G401 (cell line): ENCODE results near the gene BANP. TPM values are rescaled to one million over a fixed set of nuclear protein-coding genes. Genes with fewer than 3 reads are reported as not detected.
"Not testable (repeated sequence)": the region's sequence is repeated elsewhere in the genome, so short reads cannot be mapped to it uniquely, and the experiment has no call there.

Source experiments
- DNase-seq: peaks from one replicate; pipeline ENCODE4 v3.0.0-alpha.2; 2015; ENCODE audit warnings: low spot score
- in situ Hi-C: cut with HindIII; loops from 2 replicates; pipeline ENCODE4 v1.10.0; 2016; ENCODE audit warnings: low sequenced_read_pairs, mixed read lengths
- total RNA-seq: library from RNA; depleted of rRNA; stranded (reverse); fragments of >200 nt; shearing (Covaris generic); gene quantifications from 2 replicates; pipeline ENCODE4 v1.2.3, GENCODE V29; 2014

The BANP gene
- total RNA-seq, 1 experiment from 2014 or later: 28.4 TPM

GRCh38 chr16:87924811-87925670 is 26.2 kb upstream of the BANP start:
- DNase-seq: peak; percentile 93
- in situ Hi-C loops: no loop called here

GRCh38 chr16:87926246-87927194 is 24.7 kb upstream of the BANP start:
- DNase-seq: no peak
- in situ Hi-C loops: no loop called here

- no peak for DNase-seq
- in situ Hi-C loops: no loop called here
Measured at GRCh38 chr16:87927195-87927562, 24.1 kb upstream of the BANP start.

- no peak for DNase-seq
- in situ Hi-C loops: no loop called here
Measured at GRCh38 chr16:87929986-87930385, 21.2 kb upstream of the BANP start.

- no peak for DNase-seq
- in situ Hi-C loops: no loop called here
Measured at GRCh38 chr16:87930456-87930855, 20.8 kb upstream of the BANP start.

GRCh38 chr16:87931504-87931903 is 19.7 kb upstream of the BANP start:
- in situ Hi-C loops: no loop called here
- no peak for DNase-seq

GRCh38 chr16:87932475-87933139 is 18.6 kb upstream of the BANP start:
- in situ Hi-C loops, DNase-seq: not testable (repeated sequence)

- no peak for DNase-seq
- in situ Hi-C loops: no loop called here
Measured at GRCh38 chr16:87933140-87933495, 18.1 kb upstream of the BANP start.

GRCh38 chr16:87934752-87935425 is 16.3 kb upstream of the BANP start:
- in situ Hi-C loops: not testable (repeated sequence)

GRCh38 chr16:87936016-87936374 is 15.2 kb upstream of the BANP start:
- in situ Hi-C loops, DNase-seq: not testable (repeated sequence)

More at GRCh38 chr16:87934752-87935425, 16.3 kb upstream of the BANP start:
- not testable (repeated sequence) for DNase-seq

- in situ Hi-C loops: no loop called here
- DNase-seq: no peak
Measured at GRCh38 chr16:87936375-87937230, 14.6 kb upstream of the BANP start, which contains the start of gene CA5A. CA5A (minus strand) TSS chr16:87936529; CDS start chr16:87936450, 79 bp downstream.

GRCh38 chr16:87937231-87937542 is 14.0 kb upstream of the BANP start:
- DNase-seq, in situ Hi-C loops: not testable (repeated sequence)

GRCh38 chr16:87938412-87938949 is 12.8 kb upstream of the BANP start:
- no peak for DNase-seq
- in situ Hi-C loops: no loop called here

- no peak for DNase-seq
- in situ Hi-C loops: no loop called here
Measured at GRCh38 chr16:87939562-87940423, 11.4 kb upstream of the BANP start.

- DNase-seq: no peak
Measured at GRCh38 chr16:87942680-87943079, 8.6 kb upstream of the BANP start.

GRCh38 chr16:87945351-87946042 is 5.7 kb upstream of the BANP start:
- DNase-seq: peak; percentile 94
- in situ Hi-C loops: no loop called here

More at GRCh38 chr16:87942680-87943079, 8.6 kb upstream of the BANP start:
- in situ Hi-C loops: no loop called here
